HG02973 (cell line): ENCODE measurements around the gene VMP1.
"Not testable (repeated sequence)": the region's sequence is repeated elsewhere in the genome, so short reads cannot be mapped to it uniquely, and the experiment has no call there.

Source experiments
- ATAC-seq: cut with Tn5 transposase; IDR thresholded peaks from one replicate; pipeline ENCODE4 v1.9.1; 2021; ENCODE audit warnings: moderate library complexity; ENCODE audit not compliant: unreplicated experiment

VMP1 gene

DNA sequence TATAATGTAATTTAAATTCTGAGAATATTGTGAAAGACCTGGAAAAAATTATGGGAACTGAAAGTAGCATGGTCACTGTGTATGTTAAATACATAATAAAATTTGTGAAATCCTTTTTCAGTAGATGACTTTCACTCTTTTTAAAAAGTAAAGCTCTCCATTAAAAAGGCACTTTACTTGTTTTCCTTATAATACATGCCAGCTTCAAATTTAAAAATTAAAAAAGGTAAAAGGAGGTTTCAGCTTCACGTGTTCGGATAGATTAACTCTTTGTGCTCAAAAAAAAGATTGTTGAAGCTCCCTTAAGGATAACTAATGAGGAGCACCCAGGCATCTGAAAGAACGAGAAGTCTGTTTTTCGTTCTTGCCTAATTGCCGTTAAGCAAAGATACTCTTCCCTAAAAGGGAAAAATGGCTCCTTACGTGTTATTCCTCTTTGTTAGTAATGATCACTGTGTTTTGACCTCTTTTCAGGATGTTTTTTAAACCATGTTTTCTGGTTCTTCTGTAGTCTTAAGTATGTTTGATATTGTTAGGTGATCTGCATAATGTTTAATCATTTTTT, 97.5 kb downstream of the VMP1 start:
- no peak for ATAC-seq

GRCh38 chr17:59806322-59806721, 98.9 kb downstream of the VMP1 start:
- ATAC-seq, result not testable (repeated sequence)

DNA sequence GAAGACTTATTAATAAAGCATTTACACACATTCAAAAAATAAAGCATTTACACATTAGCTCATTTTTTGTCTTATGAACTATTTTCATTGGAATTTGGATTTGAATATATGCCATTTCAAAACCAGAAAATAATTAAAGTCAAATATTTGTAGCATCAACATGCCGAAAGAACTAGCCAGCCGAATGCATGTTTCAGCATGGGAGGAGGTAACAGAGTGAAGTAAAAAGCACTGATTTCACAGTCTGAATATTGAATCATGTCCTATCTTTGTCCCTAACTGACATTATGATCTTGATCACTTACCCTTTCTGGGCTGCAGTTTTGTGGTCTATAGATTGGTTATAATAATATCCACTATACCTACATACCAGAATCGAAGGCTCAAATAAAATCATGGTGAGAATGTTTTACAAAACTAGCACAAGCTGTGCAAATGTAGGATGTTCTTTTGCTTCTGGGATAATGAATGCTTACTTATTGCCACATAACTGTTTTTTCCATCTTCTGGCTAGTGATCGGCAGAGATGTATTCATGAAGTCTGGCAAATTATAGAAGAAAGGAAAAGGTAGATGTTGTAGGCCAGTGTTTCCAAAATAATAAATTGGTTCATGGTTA, 100.5 kb downstream of the VMP1 start:
- ATAC-seq, result no peak

GRCh38 chr17:59810894-59811153, 103.4 kb downstream of the VMP1 start:
- no peak for ATAC-seq

DNA sequence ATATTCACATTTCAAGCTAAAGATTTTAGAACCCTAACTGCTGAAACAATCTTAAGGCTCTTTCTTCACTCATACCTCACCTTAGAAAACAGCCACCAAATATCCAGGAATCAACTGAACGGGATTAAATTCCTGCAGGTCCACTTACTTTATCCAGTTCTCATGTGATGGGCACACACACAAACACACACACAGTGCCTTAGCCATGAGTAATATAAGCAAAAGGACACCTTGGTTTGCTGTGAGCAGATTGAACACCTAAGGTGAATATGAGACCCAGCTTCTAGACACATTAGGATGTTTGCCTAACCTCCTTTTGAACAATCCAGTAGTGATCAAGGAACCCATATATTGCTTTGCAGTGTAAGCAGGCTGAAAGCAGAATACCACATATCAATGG, 103.8 kb downstream of the VMP1 start:
- ATAC-seq, result no peak

DNA sequence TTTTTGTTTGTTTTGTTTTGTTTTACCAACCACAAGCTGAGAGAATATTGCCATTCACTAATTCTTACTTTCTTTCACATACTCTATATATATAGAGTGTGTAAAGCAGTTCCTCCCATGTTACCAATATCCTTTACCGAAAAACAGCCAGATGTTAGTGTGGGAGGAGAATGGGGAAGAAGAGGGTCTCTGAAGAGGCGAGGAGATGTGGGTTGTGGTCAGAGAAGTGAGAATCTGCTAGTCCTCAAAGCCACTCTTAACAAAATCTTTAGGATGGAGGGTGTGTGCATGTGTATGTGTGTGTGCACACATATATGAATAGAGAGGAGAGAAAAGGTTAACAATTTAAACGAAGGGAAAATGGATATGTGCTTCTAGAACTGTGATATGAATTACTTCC, 104.7 kb downstream of the VMP1 start:
- no peak for ATAC-seq

GRCh38 chr17:59814276-59814675, 106.8 kb downstream of the VMP1 start:
- no peak for ATAC-seq

GRCh38 chr17:59814685-59815084, 107.2 kb downstream of the VMP1 start:
- no peak for ATAC-seq

DNA sequence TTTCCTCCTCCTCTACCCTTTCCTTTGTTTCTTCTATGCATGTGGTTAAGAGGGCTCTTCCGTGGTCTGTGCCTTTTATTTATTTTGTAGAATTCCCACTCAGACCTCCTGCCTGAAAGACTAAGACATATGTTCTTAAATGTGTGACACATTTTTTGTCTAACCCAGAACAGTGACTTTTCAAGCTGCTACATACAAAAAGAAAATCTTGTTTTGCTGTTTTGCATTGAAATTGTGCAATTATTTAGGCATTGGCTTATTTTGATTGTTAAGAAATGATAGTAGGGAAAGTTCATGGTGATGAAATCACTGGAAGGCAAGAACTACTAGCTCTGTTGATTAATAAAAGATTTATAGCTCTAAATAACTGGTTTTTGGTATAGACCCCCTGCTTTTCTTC, 108.5 kb downstream of the VMP1 start:
- no peak for ATAC-seq

- ATAC-seq, result no peak
These were observed 118.3 kb downstream of the VMP1 start for GRCh38 chr17:59825533-59826322.

DNA sequence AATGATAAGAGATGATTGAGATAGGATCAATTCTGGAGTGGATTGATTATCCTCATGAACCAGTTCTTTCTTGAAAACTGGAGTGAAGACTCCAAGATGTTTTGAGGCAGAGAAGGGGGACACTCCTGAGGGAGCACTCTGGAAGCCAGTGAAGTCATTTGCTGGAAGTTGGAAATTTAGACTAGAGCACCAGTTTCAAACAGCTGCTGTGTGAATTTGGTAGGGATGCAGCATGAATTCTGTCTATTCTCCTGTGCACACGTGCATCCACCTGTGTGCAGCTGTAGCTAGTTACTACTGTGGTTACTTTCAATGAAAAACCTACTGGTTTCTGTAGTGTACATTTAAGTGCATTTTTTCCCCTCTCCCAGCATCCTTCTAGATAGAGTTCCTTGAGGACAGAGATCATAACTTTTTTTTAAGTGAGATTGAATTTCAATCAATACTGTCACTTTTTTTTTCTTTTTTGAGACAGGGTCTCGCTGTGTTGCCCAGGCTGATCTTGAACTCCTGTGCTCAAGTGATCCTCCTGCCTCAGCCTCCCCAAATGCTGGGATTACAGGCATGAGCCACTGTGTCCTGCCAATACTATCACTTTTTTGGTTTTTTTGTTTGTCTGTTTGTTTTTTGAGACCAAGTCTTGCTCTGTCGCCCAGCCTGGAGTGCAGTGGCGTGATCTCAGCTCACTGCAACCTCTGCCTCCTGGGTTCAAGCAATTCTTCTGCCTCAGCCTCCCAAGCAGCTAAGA, 119.4 kb downstream of the VMP1 start:
- ATAC-seq, result no peak

GRCh38 chr17:59827721-59828477, 120.4 kb downstream of the VMP1 start:
- no peak for ATAC-seq

- no peak for ATAC-seq
These were observed 121.0 kb downstream of the VMP1 start for GRCh38 chr17:59828478-59828760.

DNA sequence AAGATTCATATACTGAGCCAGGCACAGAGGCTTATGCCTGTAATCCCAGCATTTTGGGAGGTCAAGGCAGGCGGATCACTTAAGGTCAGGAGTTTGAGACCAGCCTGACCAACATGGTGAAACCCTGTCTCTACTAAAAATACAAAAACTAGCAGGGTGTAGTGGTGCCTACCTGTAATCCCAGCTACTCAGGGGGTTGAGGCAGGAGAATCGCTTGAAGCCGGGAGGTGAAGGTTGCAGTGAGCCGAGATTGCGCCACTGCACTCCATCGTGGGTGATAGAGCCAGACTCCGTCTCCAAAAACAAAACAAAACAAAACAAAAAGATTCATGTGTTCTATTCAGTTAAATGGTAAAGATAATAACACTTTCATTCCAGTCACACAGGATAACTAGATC, 121.4 kb downstream of the VMP1 start:
- not testable (repeated sequence) for ATAC-seq

DNA sequence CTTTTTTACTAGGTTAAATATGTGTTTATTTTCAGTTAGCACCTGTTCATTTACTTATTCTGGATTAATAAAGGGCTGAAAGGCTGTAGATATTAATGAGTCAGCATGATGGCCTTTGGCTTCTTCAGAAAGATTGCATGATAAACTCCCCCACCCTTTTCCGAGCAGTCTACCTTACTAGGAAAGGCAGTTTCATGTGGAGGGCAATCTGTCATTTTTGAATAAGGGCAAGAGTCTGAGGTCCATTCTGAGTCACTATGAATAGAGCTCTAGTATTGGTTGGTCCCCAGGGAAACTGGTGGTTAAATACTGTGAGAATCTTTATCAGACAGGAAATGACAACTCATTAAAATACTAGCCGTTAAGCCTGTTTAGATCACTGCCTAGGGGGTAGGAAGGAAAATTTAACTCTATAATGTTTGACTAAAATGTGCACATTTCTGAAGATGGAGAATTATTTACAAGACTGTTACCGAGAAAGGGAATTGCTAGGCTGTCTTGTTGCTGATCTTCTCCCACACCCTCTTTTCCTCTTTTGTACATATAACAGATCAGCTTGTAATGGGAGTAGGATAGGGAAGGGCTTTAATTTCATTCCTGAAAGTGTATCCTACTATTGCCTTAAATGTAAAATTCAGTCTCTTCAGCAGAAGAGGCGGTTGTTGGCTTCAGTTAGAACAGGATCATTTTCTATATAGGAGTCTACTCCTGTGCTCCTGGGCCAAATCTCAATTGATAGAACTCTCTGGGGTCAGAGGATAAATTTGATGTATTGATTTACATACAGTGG, 122.0 kb downstream of the VMP1 start:
- peak; percentile 69 for ATAC-seq

DNA sequence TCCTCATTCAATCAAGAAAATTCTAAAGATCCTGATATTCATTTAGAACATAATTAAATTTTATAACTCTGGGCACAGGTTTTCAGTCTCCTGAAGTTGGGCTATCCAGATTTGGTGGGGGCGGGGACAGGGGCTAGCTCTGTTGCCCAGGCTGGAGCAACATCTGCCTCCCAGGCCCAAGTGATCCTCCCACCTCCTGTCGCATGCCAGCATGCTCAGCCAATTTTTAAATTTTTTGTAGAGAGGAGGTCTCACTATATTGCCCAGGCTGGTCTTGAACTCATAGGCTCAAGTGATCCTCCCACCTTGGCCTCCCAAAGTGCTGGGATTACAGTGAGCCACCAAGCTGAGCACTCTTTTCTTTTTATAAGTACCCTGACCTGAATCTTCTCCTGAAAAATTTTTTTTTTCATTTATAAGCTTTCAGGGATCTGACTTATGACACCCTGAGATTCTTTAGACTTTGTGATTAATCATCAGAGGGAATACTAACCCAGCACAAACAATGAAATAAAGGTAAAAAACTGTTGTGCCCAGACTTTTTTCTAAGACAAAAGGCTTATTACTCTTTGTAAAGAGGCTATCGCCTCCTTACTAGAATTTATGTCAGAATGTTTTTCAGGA, 122.7 kb downstream of the VMP1 start:
- ATAC-seq, result no peak

DNA sequence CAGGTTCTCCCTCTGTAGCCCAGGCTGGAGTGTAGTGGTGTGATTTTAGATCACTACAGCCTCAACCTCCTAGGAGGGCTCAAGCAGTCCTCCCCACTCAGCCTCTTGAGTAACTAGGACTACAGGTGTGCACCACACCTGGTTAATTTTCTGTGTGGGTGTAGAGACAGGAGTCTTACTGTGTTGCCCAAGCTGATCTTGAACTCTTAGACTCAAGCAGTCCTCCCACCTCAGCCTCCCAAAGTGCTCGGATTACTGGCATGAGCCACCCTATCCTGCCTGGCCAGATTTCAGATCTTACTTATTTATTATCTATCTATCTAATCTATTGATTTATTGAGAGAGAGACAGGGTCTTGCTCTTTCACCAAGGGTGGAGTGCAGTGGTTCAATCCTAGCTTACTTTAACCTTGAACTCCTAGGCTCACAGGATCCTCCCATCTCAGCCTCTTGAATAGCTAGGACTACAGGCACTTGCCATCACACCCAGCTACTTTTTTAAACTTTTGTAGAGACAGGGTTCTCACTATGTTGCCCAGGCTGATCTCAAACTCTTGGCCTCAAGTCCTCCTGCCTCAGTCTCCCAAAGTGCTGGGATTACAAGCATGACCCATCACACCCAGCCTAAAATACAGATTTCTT, 123.5 kb downstream of the VMP1 start:
- no peak for ATAC-seq

- no peak for ATAC-seq
These were observed 125.5 kb downstream of the VMP1 start for GRCh38 chr17:59832883-59833379.

DNA sequence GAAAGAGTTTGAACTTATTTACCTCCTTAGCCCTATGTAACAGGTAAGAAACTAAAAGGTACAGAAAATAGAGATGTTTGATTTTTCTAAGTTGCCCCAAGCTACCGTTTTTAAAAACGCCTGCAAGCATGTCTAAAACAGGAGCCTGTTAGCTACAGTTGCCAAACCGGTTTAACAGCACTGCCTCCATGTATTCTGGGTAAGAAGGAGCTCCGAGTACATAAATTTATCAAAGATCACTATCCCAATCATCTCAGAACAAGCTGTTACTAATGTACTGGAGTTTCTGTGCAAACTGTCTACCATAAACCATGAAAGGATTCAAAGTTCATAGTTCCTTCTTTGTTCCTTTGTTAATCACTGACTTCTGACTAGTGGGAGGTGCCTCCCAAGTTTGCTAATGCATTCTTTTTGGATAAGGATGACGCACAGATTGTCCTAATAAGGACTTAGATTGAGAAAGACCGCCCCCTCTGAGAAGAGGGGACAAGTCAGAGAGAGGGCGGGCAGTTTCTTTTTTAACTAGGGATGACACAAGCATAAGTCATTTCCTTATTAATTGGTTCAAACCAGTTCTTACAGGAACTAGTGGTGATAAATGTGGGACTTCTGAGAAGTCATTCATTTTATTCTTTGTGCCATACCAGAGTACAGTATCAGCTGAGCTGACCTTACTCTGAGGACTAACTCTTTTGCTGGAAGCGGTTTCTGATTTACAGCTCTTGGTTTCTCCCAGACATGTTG, 130.0 kb downstream of the VMP1 start:
- ATAC-seq, result peak; percentile 69
